ENCODE measurements around the gene CEP89.

CEP89 gene

GRCh38 chr19:32971012-32971595, 654 bp downstream of the CEP89 start:
- Histone ChIP-seq H3K4me1 (ENCODE audit: low read length) (no peaks in the 10 kb centered on the region), H3K79me2 (ENCODE audit: low read length) (peaks cover 26% of the 10 kb centered on the region), H3K9ac (ENCODE audit: low read length) (peak overlapping the region; percentile 58), H3K4me2 (ENCODE audit: low read depth, low read length) (peak overlapping the region; percentile 79), H3K9me2 (replicated peaks; ENCODE audit: insufficient read depth, low read length) (no peaks in the 10 kb centered on the region), H4K20me1 (ENCODE audit: insufficient read depth, low read length) (no peaks in the 10 kb centered on the region), H3K27ac (ENCODE audit: low read length) (no peak overlapping the region), H3K4me3 (ENCODE audit: low read length) (peak overlapping the region; percentile 72), H2AFZ (ENCODE audit: low read length) (peak overlapping the region; percentile 68), H3F3A (ENCODE audit: insufficient read depth, low read length) (no peaks in the 10 kb centered on the region), H3K9me3 (replicated peaks; ENCODE audit: insufficient read depth, low read length) (no peaks in the 10 kb centered on the region), H3K36me3 (replicated peaks; ENCODE audit: insufficient read depth, low read length) (no peaks in the 10 kb centered on the region), H3K27me3 (replicated peaks; ENCODE audit: insufficient read depth, low read length) (no peaks in the 10 kb centered on the region)
- no peak for DNase-seq
- TF ChIP-seq, protein P1, sequence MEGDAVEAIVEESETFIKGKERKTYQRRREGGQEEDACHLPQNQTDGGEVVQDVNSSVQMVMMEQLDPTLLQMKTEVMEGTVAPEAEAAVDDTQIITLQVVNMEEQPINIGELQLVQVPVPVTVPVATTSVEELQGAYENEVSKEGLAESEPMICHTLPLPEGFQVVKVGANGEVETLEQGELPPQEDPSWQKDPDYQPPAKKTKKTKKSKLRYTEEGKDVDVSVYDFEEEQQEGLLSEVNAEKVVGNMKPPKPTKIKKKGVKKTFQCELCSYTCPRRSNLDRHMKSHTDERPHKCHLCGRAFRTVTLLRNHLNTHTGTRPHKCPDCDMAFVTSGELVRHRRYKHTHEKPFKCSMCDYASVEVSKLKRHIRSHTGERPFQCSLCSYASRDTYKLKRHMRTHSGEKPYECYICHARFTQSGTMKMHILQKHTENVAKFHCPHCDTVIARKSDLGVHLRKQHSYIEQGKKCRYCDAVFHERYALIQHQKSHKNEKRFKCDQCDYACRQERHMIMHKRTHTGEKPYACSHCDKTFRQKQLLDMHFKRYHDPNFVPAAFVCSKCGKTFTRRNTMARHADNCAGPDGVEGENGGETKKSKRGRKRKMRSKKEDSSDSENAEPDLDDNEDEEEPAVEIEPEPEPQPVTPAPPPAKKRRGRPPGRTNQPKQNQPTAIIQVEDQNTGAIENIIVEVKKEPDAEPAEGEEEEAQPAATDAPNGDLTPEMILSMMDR (IDR thresholded peaks at IDR 0.05; ENCODE audit: low read length), result no peak
- TF ChIP-seq EZH2phosphoT487 (IDR thresholded peaks at IDR 0.05; ENCODE audit: low read length), result no peak
- no peak for TF ChIP-seq EZH2 (optimal IDR thresholded peaks at IDR 0.05; ENCODE audit: low read depth, low read length)

GRCh38 chr19:32969549-32969948, 2.2 kb downstream of the CEP89 start:
- no peak overlapping the region for H3K4me2 ChIP-seq (ENCODE audit: low read depth, low read length)
- TF ChIP-seq EZH2 (optimal IDR thresholded peaks at IDR 0.05; ENCODE audit: low read depth, low read length) (no peak), EZH2phosphoT487 (IDR thresholded peaks at IDR 0.05; ENCODE audit: low read length) (no peak)
- TF ChIP-seq, protein P1 (IDR thresholded peaks at IDR 0.05; ENCODE audit: low read length), result no peak
- no peak overlapping the region for H3K27ac ChIP-seq (ENCODE audit: low read length)
- no peaks in the 10 kb centered on the region for H3K27me3 ChIP-seq (replicated peaks; ENCODE audit: insufficient read depth, low read length)
- no peaks in the 10 kb centered on the region for H3K9me3 ChIP-seq (replicated peaks; ENCODE audit: insufficient read depth, low read length)
- H3K4me3 ChIP-seq (ENCODE audit: low read length), result no peak overlapping the region
- H3K36me3 ChIP-seq (replicated peaks; ENCODE audit: insufficient read depth, low read length), result no peaks in the 10 kb centered on the region
- no peak for DNase-seq
- H4K20me1 ChIP-seq (ENCODE audit: insufficient read depth, low read length), result no peaks in the 10 kb centered on the region
- H2AFZ ChIP-seq (ENCODE audit: low read length), result no peak overlapping the region
- no peaks in the 10 kb centered on the region for H3F3A ChIP-seq (ENCODE audit: insufficient read depth, low read length)
- H3K4me1 ChIP-seq (ENCODE audit: low read length), result no peaks in the 10 kb centered on the region
- no peaks in the 10 kb centered on the region for H3K9me2 ChIP-seq (replicated peaks; ENCODE audit: insufficient read depth, low read length)
- peaks cover 26% of the 10 kb centered on the region for H3K79me2 ChIP-seq (ENCODE audit: low read length)
- no peak overlapping the region for H3K9ac ChIP-seq (ENCODE audit: low read length)

DNA sequence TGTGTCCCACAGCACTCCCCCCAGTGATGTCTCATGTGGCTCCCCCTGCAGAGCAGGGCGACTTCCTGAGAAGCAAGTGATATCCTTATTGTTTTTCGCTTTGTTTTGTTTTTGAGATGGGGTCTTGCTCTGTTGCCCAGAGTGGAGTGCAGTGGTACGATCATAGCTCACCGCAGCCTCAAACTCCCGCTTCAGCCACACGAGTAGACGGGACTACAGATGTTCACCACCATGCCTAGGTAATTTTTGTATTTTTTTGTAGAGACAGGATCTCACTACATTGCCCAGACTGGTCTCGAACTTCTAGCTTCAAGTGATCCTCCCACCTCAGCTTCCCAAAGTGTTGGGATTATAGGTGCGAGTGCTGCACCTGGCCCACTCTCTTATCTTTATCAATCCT, 5.0 kb downstream of the CEP89 start:
- Histone ChIP-seq H3K9me3 (replicated peaks; ENCODE audit: insufficient read depth, low read length) (no peaks in the 10 kb centered on the region), H3K9ac (ENCODE audit: low read length) (no peak overlapping the region), H3K27ac (ENCODE audit: low read length) (no peak overlapping the region), H3K27me3 (replicated peaks; ENCODE audit: insufficient read depth, low read length) (no peaks in the 10 kb centered on the region), H3K36me3 (replicated peaks; ENCODE audit: insufficient read depth, low read length) (no peaks in the 10 kb centered on the region), H3K4me2 (ENCODE audit: low read depth, low read length) (no peak overlapping the region), H3K4me1 (ENCODE audit: low read length) (no peaks in the 10 kb centered on the region), H4K20me1 (ENCODE audit: insufficient read depth, low read length) (no peaks in the 10 kb centered on the region), H3F3A (ENCODE audit: insufficient read depth, low read length) (no peaks in the 10 kb centered on the region), H3K4me3 (ENCODE audit: low read length) (no peak overlapping the region), H3K9me2 (replicated peaks; ENCODE audit: insufficient read depth, low read length) (no peaks in the 10 kb centered on the region), H3K79me2 (ENCODE audit: low read length) (peaks cover 26% of the 10 kb centered on the region), H2AFZ (ENCODE audit: low read length) (no peak overlapping the region)
- TF ChIP-seq, protein P1 (IDR thresholded peaks at IDR 0.05; ENCODE audit: low read length), result no peak
- TF ChIP-seq EZH2phosphoT487 (IDR thresholded peaks at IDR 0.05; ENCODE audit: low read length) (no peak), EZH2 (optimal IDR thresholded peaks at IDR 0.05; ENCODE audit: low read depth, low read length) (no peak)
- DNase-seq, result no peak
